Thoracic aorta (tissue), 2 donors: Measurements from ENCODE around the gene STAT4. TPM values are rescaled to one million over a fixed set of nuclear protein-coding genes. Genes with fewer than 3 reads are reported as not detected.
A peak's percentile ranks its signal among the peaks of the same experiment; 100 is the strongest.

Experiments
- ATAC-seq: fragments of 150-250 bp; one replicate; pipeline ENCODE4 v1.8.0; 2017; ENCODE audit warnings: low read depth; ENCODE audit not compliant: insufficient number of reproducible peaks, low FRiP score
- DNase-seq: peaks from one replicate; pipeline ENCODE4 v3.0.0-alpha.2; 2020; ENCODE audit warnings: low spot score
- H3K27ac ChIP-seq, 2 donors: fragments of 200-600 bp; sonication (generic); 1 replicate in 1 of 2; 2 replicates in 1 of 2; pipeline ENCODE4 v1.5.1; 2016; ENCODE audit warnings: mild to moderate bottlenecking in 2 of 2, moderate library complexity in 2 of 2
- H3K27me3 ChIP-seq: fragments of 200-600 bp; sonication (generic); replicated peaks from 2 replicates; pipeline ENCODE4 v1.6.0; 2016; ENCODE audit warnings: mild to moderate bottlenecking; ENCODE audit not compliant: insufficient read depth
- H3K36me3 ChIP-seq: fragments of 200-600 bp; sonication (generic); one replicate; pipeline ENCODE4 v1.5.1; 2016
- H3K4me1 ChIP-seq, 2 donors: fragments of 200-600 bp; sonication (generic); 1 replicate in 1 of 2; 2 replicates in 1 of 2; pipeline versions ENCODE4 v1.5.1 to v1.6.0; 2016; ENCODE audit warnings: low read depth in 2 of 2, mild to moderate bottlenecking in 1 of 2; ENCODE audit not compliant: control insufficient read depth in 1 of 2
- H3K4me3 ChIP-seq: fragments of 200-600 bp; sonication (generic); 2 replicates; pipeline ENCODE4 v1.5.1; 2016; ENCODE audit warnings: mild to moderate bottlenecking
- H3K9me3 ChIP-seq: fragments of 200-600 bp; sonication (generic); 2 replicates; pipeline ENCODE4 v1.5.1; 2016
- total RNA-seq, 2 donors: library from RNA; depleted of rRNA; stranded (reverse); fragments of >200 nt; gene quantifications; one replicate each; pipeline versions ENCODE4 v1.1.0 to v1.2.3, GENCODE V29; 2016
- TF ChIP-seq, protein P1 (sequence below): fragments of 200-600 bp; sonication (generic); IDR thresholded peaks from one replicate; pipeline ENCODE4 v1.5.1; 2019; ENCODE audit warnings: antibody characterized with exemption

STAT4 gene
- total RNA-seq, 2 donors from 2014 or later, result 2.7 to 6.6 TPM

DNA sequence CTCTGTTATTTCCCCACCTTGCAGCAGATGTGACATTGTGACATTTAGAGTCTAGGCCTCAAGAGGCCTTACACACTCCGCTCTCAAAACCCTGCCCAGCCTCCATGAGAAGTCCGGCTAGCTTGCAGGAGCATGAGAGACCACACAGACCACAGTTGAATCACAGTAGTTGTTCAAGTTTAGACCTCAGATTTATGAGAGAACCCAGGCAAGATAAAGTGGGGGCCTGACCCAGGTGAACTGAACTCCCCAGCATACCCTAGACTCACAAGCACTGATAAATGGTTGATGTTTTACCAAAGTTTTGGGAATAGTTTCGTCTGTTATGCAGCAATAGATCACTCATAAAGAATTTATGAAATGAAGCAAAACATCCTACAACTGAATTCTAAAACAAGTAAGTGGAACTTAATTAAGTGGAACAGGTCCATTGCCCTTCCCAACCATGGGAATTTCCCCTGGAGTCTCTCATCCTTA lies 132.1 kb downstream of the STAT4 start:
- Histone ChIP-seq H3K4me1 (peaks cover 8 to 10% of the 10 kb centered on the region in 2 donors), H3K27me3 (no peaks in the 10 kb centered on the region), H3K4me3 (no peak overlapping the region), H3K27ac (no peak overlapping the region), H3K9me3 (no peaks in the 10 kb centered on the region), H3K36me3 (no peaks in the 10 kb centered on the region)
- no peak for DNase-seq
- TF ChIP-seq, protein P1, sequence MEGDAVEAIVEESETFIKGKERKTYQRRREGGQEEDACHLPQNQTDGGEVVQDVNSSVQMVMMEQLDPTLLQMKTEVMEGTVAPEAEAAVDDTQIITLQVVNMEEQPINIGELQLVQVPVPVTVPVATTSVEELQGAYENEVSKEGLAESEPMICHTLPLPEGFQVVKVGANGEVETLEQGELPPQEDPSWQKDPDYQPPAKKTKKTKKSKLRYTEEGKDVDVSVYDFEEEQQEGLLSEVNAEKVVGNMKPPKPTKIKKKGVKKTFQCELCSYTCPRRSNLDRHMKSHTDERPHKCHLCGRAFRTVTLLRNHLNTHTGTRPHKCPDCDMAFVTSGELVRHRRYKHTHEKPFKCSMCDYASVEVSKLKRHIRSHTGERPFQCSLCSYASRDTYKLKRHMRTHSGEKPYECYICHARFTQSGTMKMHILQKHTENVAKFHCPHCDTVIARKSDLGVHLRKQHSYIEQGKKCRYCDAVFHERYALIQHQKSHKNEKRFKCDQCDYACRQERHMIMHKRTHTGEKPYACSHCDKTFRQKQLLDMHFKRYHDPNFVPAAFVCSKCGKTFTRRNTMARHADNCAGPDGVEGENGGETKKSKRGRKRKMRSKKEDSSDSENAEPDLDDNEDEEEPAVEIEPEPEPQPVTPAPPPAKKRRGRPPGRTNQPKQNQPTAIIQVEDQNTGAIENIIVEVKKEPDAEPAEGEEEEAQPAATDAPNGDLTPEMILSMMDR, result no peak
- ATAC-seq, result no peak

DNA sequence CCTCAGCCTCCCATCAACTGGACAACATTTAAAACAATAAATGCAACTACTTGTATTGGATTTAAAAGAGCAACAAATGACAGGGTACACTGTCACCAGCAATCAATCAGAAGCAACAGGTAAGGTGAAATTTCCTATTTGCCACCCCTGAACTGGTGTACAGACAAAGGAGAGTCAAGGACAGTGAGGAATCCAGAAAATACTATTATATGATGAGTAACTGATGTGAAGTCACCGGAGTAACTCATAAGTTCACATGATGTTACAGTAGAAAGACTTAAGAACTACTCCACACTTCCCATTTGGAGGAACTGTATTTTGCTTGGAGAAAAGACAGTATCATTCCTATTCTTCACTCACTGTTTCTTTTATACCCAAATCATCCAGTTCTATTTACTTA lies 132.7 kb downstream of the STAT4 start:
- H3K27ac ChIP-seq, result no peak overlapping the region
- TF ChIP-seq, protein P1, result no peak
- DNase-seq, result no peak
- H3K9me3 ChIP-seq, result no peaks in the 10 kb centered on the region
- no peaks in the 10 kb centered on the region for H3K36me3 ChIP-seq
- H3K4me3 ChIP-seq, result no peak overlapping the region
- no peaks in the 10 kb centered on the region for H3K27me3 ChIP-seq
- ATAC-seq, result no peak
- H3K4me1 ChIP-seq, result peaks cover 10% of the 10 kb centered on the region in 2 donors

DNA sequence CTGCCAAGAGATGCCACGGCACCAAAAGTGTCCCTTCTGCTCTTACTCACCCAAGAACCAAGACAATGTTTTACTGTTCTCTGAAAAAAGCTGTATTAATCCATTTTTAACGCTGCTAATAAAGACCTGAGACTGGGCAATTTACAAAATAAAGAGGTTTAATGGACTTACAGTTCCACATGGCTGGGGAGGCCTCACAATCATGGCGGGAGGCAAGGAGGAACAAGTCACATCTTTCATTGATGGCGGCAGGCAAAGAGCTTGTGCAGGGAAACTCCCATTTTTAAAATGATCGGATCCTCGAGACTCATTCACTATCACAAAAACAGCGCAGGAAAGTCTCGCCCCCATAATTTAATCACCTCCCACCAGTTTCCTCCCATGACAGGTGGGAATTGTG lies 135.0 kb downstream of the STAT4 start:
- H3K27ac ChIP-seq, result no peak overlapping the region
- H3K4me1 ChIP-seq, result peaks cover 16 to 26% of the 10 kb centered on the region in 2 donors
- H3K9me3 ChIP-seq, result no peaks in the 10 kb centered on the region
- TF ChIP-seq, protein P1, result no peak
- no peaks in the 10 kb centered on the region for H3K27me3 ChIP-seq
- ATAC-seq, result no peak
- no peaks in the 10 kb centered on the region for H3K36me3 ChIP-seq
- no peak for DNase-seq
- H3K4me3 ChIP-seq, result no peak overlapping the region

DNA sequence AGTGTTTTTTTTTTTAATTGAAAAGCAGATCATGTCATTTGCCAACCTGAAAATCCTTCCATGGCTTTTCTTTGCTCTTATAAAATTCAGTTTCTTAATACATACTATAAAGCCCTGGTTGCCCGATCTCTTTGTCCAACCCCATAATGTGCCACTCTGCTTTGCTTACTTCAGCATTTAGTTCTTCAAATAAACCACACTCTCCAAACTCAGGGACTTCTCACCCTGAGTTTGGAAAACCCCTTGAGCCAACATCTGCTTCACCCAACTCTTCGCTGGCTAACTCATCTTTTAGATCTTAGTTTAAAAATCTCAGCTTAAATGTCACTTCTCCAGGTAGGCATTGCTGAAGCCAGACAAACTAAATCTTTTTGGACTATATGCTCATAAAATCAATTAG lies 135.6 kb downstream of the STAT4 start:
- no peak overlapping the region for H3K4me3 ChIP-seq
- no peaks in the 10 kb centered on the region for H3K27me3 ChIP-seq
- peaks cover 16 to 26% of the 10 kb centered on the region in 2 donors for H3K4me1 ChIP-seq
- no peak for ATAC-seq
- H3K36me3 ChIP-seq, result no peaks in the 10 kb centered on the region
- TF ChIP-seq, protein P1, result no peak
- no peaks in the 10 kb centered on the region for H3K9me3 ChIP-seq
- no peak for DNase-seq
- peak overlapping the region in 1 of 2 donors; percentile 82 for H3K27ac ChIP-seq

DNA sequence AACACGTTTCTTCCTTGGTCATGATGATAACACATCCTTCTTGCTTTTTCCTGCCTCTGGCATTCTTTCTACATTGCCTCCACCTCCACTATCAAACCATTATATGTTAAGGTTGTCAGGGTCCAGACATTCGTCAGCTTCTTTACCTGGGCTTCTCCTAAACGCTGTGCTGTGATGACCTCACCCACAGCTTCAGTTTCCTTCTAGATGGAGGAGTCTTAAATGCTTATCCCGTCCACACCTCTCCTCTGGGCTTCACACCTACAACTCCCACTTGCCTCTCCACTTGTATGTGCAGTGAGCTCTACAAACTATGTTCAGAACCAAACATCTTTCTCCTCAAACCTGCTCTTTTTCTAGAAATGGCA lies 136.2 kb downstream of the STAT4 start:
- no peak for DNase-seq
- Histone ChIP-seq H3K27ac (peak overlapping the region; percentile 82 to 92), H3K36me3 (no peaks in the 10 kb centered on the region), H3K9me3 (no peaks in the 10 kb centered on the region), H3K4me3 (peak overlapping the region; percentile 92), H3K27me3 (no peaks in the 10 kb centered on the region), H3K4me1 (peaks cover 16 to 26% of the 10 kb centered on the region in 2 donors)
- ATAC-seq, result no peak
- TF ChIP-seq, protein P1, result no peak
